ENCODE measurements around the gene CCDC121. TPM values are rescaled to one million over a fixed set of nuclear protein-coding genes. Genes with fewer than 3 reads are reported as not detected.
"Not testable (repeated sequence)": the region's sequence is repeated elsewhere in the genome, so short reads cannot be mapped to it uniquely, and the experiment has no call there.

The CCDC121 gene
- total RNA-seq, 4 donors from 2014 or later = 1.2 to 3.9 (median 3.0) TPM

DNA sequence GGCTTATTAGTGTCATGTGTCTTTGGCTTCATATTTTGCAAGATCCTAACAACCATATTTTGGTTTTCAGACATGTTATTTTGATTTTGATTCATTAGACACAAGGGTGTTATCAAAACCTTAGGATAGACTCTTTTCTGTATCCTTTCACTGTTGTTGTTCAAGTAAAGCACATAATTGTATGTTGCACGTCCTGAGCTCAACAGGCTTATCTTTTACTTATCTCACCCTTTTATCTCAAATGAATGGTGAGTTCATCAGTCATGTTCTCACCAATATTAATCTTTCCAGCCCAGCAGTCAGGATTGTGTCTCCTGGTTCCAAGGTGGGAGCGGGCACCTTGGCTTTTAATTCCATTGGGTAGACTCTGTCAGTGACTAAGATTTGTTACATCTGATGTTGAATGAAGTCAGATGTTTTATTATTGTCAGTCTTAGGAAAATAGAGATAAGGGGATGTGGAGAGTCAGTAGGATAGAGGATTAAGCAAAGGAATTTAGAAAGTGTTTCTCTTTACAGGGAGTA is 12.0 kb upstream of the CCDC121 start:
- 83% methylated on average over 2 of the region's 2 CpGs for WGBS
- H3K4me3 ChIP-seq = no peak overlapping the region
- no peak for DNase-seq (ENCODE audit: low spot score in 2 of 2)
- TF ChIP-seq EP300 (IDR thresholded peaks at IDR 0.05) (no peak), POLR2A (IDR thresholded peaks at IDR 0.05) (no peak), CTCF (IDR thresholded peaks at IDR 0.05) (no peak), POLR2AphosphoS5 (IDR thresholded peaks at IDR 0.05) (no peak)
- no peaks in the 10 kb centered on the region for H3K9me3 ChIP-seq
- H3K36me3 ChIP-seq = peaks cover 93% of the 10 kb centered on the region
- H3K4me1 ChIP-seq = no peaks in the 10 kb centered on the region
- no peaks in the 10 kb centered on the region for H3K27me3 ChIP-seq
- H3K27ac ChIP-seq = no peak overlapping the region

GRCh38 chr2:27638709-27639108 is 9.9 kb upstream of the CCDC121 start:
- no peak overlapping the region for H3K27ac ChIP-seq
- 73% methylated on average over 3 of the region's 3 CpGs for WGBS

GRCh38 chr2:27638037-27638637 is 9.3 kb upstream of the CCDC121 start:
- WGBS = 88% methylated on average over 3 of the region's 3 CpGs
- Histone ChIP-seq H3K4me3 (no peak overlapping the region), H3K4me1 (no peaks in the 10 kb centered on the region), H3K27ac (no peak overlapping the region), H3K36me3 (peaks cover 94% of the 10 kb centered on the region), H3K27me3 (no peaks in the 10 kb centered on the region), H3K9me3 (no peaks in the 10 kb centered on the region)
- DNase-seq (ENCODE audit: low spot score in 2 of 2) = no peak
- TF ChIP-seq CTCF (IDR thresholded peaks at IDR 0.05) (no peak), POLR2AphosphoS5 (IDR thresholded peaks at IDR 0.05) (no peak), POLR2A (IDR thresholded peaks at IDR 0.05) (no peak), EP300 (IDR thresholded peaks at IDR 0.05) (no peak)

More at GRCh38 chr2:27638709-27639108, 9.9 kb upstream of the CCDC121 start:
- Histone ChIP-seq H3K4me1 (no peaks in the 10 kb centered on the region), H3K27me3 (no peaks in the 10 kb centered on the region), H3K4me3 (no peak overlapping the region), H3K9me3 (no peaks in the 10 kb centered on the region), H3K36me3 (peaks cover 96% of the 10 kb centered on the region)
- no peak for DNase-seq (ENCODE audit: low spot score in 2 of 2)
- no peak for TF ChIP-seq CTCF (IDR thresholded peaks at IDR 0.05)
- TF ChIP-seq POLR2A (IDR thresholded peaks at IDR 0.05) = no peak
- no peak for TF ChIP-seq POLR2AphosphoS5 (IDR thresholded peaks at IDR 0.05)
- TF ChIP-seq EP300 (IDR thresholded peaks at IDR 0.05) = no peak

DNA sequence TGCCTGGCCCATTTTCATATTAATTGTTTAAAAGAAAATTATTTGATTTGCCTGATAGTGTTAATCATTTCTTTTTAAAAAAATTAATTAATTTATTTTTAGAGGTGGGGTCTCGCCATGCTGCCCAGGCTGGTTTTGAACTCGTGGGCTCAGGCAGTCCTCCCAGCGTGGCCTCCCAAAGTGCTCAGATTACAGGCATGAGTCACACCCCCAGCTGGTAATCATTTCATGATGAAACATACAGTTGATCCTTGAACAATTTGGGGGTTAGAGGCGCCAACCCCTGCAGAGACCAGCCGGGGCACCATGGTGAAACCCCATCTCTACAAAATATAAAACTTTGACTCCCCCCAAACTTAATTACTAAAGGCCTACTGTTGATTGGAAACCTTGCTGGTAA is 8.0 kb upstream of the CCDC121 start:
- 92% methylated on average over 5 of the region's 5 CpGs for WGBS
- Histone ChIP-seq H3K4me1 (no peaks in the 10 kb centered on the region), H3K9me3 (no peaks in the 10 kb centered on the region), H3K4me3 (no peak overlapping the region), H3K27me3 (no peaks in the 10 kb centered on the region), H3K27ac (no peak overlapping the region), H3K36me3 (peaks cover 92% of the 10 kb centered on the region)
- DNase-seq (ENCODE audit: low spot score in 2 of 2) = no peak
- TF ChIP-seq CTCF (IDR thresholded peaks at IDR 0.05) (no peak), POLR2A (IDR thresholded peaks at IDR 0.05) (no peak)

DNA sequence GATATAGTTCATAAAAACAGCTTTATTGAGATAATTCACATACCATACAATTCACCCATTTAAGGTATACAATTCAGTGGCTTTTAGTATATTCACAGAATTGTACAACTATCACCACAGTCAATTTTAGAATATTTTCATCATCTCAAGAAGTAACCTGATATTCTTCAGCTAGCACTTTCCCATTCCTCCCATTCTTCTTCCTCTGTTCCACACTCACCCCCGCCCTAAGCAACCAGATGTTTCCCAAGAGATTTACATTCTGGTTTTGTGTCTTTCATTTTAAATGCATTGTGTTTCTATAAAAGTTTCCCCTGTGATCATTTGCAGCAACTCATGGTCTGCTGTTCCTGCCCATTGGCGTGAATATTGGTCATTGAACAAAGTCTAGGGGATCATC is 5.5 kb upstream of the CCDC121 start:
- no peak overlapping the region for H3K4me3 ChIP-seq
- DNase-seq (ENCODE audit: low spot score in 2 of 2) = no peak
- WGBS = 96% methylated on average over 2 of the region's 2 CpGs
- no peak overlapping the region for H3K27ac ChIP-seq
- peaks cover 8% of the 10 kb centered on the region for H3K4me1 ChIP-seq
- H3K36me3 ChIP-seq = peaks cover 81% of the 10 kb centered on the region
- no peak for TF ChIP-seq POLR2AphosphoS5 (IDR thresholded peaks at IDR 0.05)
- TF ChIP-seq EP300 (IDR thresholded peaks at IDR 0.05) = no peak
- TF ChIP-seq CTCF (IDR thresholded peaks at IDR 0.05) = no peak
- TF ChIP-seq POLR2A (IDR thresholded peaks at IDR 0.05) = no peak
- H3K27me3 ChIP-seq = no peaks in the 10 kb centered on the region
- H3K9me3 ChIP-seq = no peaks in the 10 kb centered on the region

- not testable (repeated sequence) for DNase-seq (ENCODE audit: low spot score in 2 of 2); H3K27me3 ChIP-seq; H3K27ac ChIP-seq; H3K9me3 ChIP-seq; H3K4me3 ChIP-seq
- Histone ChIP-seq H3K4me1 (peaks cover 33% of the 10 kb centered on the region), H3K36me3 (peaks cover 41% of the 10 kb centered on the region)
- 95% methylated on average over 2 of the region's 2 CpGs for WGBS
These were observed 1.4 kb upstream of the CCDC121 start for GRCh38 chr2:27630257-27630656.
